Measurements from ENCODE around the gene ASXL2. TPM values are rescaled to one million over a fixed set of nuclear protein-coding genes. Genes with fewer than 3 reads are reported as not detected.
"Not testable (repeated sequence)": the region's sequence is repeated elsewhere in the genome, so short reads cannot be mapped to it uniquely, and the experiment has no call there.

The ASXL2 gene
- total RNA-seq, 1 donor from 2014 or later = 41.2 TPM

DNA sequence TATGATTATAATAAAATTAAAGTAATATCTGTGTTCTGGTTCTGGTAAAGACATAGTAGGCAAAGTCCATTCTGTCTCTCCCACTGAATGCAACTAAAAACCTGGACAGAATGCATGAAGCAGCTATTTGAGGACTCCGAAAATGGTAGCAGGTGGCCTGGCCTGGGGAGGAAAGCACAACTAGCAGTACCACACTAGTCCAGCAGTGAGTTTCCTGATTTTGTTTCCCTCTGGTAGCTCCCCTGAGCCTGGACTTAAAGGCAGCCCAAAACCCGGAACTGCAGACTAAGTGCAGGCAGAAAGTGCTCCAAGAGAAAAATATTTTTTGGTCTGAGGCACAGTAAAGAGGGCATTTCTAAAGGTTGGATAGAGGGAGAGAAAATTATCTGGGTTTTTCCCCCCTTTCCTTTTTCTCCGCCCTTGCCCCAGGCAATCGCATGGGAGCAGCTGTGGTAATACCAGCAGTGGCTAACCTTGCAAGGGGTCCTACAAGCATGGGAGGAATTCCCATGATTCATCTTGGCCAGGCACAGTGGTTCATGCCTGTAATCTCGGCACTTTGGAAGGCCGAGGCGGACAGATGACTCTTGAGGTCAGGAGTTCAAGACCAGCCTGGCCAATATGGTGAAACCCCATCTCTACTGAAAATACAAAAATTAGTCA is 32.3 kb downstream of the ASXL2 start:
- intact Hi-C loops (cut with DNase I) = no loop called here
- no peak for ATAC-seq

DNA sequence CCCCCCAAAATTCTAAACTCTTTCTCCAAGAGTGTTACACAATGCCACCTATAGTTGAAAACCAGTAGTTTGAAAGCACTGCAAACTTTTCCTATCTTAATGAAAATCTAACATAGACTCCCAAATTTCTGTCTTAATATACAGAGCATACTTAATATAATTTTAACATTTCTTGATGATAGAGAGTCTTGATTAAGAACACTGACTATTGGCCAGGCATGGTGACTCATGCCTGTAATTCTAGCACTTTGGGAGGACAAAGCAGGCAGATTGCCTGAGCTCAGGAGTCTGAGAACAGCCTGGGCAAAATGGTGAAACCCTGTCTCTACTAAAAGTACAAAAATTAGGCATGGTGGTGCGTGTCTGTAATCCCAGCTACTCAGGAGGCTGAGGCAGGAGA is 34.2 kb downstream of the ASXL2 start:
- DNase-seq (ENCODE audit: low spot score) (no peak), ATAC-seq (no peak)
- intact Hi-C loops (cut with DNase I) = no loop called here

More for the DNA sequence above, 32.3 kb downstream of the ASXL2 start:
- DNase-seq (ENCODE audit: low spot score) = no peak

DNA sequence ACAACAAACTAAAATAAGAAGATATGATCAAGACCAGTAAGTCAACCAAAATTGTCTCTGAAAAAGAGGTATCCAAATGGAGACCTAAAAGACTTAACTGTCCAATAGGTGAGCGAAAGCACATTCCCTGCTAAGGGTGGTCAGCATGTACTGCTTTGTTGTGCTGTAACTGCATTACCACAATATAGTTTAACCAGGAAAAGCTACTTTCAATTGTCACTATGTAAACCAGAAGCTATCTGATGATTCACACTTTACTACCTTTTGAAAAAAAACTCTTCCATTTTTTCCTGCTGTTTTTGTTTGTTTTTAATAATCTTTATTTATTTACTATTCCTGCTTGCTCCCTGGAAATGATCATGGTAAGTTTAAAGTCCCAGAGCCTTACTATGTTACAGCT is 36.1 kb downstream of the ASXL2 start:
- DNase-seq (ENCODE audit: low spot score) = no peak
- ATAC-seq = no peak
- intact Hi-C loops (cut with DNase I) = no loop called here

DNA sequence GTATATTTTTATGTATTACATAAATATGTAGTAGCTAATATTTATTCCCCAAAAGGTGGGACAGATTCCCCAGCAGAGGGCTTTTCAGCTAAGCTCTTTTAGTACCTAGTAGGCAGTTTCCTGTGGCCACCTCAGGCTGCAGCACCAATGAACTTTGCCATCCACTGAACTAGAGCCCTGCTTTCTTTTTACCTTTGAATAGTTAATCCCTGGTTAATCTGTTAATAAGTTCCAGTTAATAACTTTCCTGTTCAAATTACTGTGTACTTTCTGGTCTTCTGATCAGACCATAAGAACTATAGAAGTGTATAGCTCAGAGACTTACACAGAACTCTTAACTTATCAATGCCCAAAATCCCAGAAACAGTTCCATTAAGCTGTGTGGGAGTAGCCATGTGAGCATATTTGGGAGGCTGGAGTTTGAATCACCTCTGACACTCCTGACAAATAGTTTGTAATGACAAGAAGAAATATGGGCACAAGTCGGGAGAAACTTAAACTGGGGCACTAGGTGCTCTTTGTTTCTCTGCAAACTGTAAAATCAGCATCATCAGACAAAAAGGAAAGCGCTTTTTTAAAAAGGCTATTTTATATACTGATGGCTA is 40.0 kb downstream of the ASXL2 start:
- ATAC-seq (no peak), DNase-seq (ENCODE audit: low spot score) (no peak)
- intact Hi-C loops (cut with DNase I) = no loop called here

DNA sequence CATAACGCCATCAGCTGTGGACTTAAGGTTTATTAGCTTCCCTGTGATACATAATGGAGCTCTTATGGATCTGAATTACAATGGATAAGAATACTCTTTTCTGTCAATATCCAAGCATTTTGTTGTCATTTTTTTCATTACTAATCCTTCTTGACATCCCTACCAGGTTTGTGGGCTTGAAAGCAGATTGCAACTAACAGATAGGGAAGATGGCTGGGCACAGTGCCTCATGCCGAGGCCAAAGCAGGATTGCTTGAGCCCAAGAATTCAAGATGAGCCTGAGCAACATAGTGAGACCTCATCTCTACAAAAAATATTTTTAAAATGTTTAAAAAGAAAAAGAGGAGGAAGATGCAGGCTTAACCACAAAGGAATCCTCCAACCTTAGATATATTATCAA is 42.4 kb downstream of the ASXL2 start:
- no peak for DNase-seq (ENCODE audit: low spot score)
- intact Hi-C loops (cut with DNase I) = no loop called here
- no peak for ATAC-seq

DNA sequence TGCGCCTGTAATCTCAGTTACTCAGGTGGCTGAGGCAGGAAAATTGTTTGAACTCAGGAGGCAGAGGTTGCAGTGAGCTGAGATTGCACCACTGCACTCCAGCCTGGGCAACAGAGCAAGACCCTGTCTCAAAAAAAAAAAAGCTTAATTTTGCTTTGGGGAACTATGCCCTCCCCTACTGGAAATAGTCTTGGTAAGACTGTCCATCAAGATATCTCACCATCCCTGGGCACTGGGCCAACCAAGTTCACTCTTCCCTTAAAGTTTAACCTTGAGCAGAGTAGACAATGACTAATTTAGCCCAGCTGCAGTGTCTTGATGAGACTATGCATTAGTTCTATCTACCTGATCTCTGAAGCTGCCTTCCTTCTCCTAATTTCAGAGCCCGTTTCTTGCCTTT is 44.7 kb downstream of the ASXL2 start:
- no peak for DNase-seq (ENCODE audit: low spot score)
- intact Hi-C loops (cut with DNase I) = no loop called here
- no peak for ATAC-seq

DNA sequence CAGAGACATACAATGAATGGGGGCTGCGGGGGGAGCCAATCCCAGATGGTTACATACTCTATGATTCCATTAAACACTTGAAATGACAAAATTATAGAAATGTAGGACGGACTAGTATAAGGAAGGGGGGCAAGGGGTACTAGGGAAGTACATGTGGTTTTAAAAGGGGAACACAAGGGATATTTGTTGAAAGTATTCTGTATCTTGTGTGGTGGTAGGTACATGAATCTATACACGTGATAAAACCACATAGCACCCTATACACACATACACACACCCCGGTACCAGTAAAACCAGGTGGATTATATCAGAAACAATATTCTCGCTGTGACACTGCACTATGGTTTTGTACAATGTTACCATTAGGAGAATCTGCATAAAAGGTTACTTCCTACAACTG is 45.4 kb downstream of the ASXL2 start:
- no peak for ATAC-seq
- intact Hi-C loops (cut with DNase I) = no loop called here
- DNase-seq (ENCODE audit: low spot score) = no peak

DNA sequence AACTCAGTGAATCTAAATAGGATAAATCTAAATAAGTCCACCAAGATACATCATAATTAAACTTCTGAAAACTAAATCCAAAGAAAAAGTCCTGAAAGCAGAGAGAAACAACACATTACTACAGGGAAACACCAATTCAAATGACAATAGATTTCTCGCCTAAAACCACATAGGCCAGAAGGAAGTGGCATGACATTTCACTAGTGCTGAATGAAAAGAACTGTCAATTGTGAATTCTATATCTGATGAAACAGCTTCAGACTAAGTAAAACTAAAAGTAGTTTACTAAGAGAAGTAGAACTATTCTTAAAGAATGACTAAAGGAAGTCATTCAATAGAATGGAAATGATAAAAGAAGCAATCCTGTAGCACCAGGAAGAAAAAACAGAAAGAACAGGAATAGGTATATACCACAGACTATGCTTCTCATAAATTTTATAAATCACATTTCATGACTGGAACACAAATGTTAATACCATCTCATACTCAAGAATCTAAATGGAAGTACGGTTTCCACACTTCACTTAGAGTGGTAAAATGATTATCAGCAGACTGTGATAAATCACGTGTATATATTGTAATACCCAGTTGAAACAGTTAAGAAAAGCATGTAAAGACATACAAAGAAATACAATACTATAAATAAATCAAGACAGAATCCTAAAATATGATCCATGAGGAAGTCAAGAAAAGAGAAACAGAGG is 46.4 kb downstream of the ASXL2 start:
- ATAC-seq (no peak), DNase-seq (ENCODE audit: low spot score) (no peak)
- intact Hi-C loops (cut with DNase I) = no loop called here

DNA sequence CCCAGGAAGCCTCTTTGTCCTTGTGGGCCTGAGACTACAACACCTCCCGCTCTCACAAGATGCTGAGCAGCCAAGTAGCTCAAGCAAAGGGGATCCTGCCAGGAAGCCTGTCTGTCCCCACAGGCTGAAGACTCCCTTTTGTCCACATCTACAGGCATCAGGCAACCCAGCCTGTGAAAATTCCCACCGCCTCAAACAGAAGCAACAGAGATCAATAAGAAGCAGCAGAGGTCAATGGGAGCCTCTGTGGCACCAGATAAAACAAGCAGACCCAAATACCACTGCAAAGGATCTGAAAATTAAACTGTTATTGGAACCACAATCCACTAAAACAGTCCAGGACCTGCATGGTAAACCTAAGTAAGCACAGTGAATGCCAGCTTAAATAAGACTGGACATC is 48.5 kb downstream of the ASXL2 start:
- intact Hi-C loops (cut with DNase I) = no loop called here
- no peak for ATAC-seq
- DNase-seq (ENCODE audit: low spot score) = no peak

DNA sequence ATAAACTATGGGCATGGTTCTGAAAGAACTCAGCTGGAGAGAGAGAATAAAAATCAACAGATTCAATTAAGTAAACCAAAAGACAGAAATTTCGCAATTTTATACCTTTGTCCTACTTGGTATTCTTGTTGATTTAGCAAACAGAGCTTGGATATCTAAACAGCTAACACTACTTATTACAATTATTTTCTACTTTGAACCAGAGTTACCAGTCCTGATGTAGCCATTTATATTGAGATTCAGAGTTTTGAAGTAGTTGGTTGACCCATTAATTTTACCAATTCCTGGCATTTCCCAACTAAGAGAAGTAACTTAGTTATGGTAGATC is 48.9 kb downstream of the ASXL2 start:
- DNase-seq (ENCODE audit: low spot score) (no peak), ATAC-seq (no peak)
- intact Hi-C loops (cut with DNase I) = no loop called here

DNA sequence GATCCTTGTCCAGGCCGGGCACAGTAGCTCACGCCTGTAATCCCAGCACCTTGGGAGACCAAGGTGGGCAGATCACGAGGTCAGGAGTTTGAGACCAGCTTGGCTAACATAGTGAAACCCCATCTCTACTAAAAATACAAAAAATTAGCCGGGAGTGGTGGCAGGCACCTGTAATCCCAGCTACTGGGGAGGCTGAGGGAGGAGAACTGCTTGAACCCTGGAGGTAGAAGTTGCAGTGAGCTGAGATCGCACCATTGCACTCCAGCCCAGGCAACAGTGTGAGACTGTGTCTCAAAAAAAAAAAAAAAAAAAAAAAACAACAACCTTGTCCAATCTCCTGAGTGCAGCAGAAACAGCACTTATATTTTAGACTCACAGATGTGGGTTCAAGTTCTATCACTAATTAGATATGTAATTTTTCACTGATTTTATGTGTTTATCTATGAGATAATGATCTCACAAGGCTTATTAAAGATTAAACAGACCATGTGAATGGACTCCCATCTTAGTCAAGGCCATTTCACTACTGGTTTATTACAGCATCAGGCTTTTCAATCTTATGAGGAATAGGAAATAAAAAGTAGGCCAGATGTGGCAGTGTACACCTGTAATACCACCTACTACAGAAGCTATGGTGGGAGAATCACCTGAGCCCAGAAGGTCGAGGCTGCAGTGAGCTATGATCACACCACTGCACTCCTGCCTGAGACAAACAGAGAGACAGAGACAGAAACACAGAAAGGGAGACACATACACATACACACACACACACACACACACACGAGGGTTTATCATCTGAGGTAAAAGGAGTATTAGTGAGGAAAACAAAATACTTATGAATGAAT is 49.5 kb downstream of the ASXL2 start:
- ATAC-seq; DNase-seq (ENCODE audit: low spot score); intact Hi-C loops (cut with DNase I): not testable (repeated sequence)

DNA sequence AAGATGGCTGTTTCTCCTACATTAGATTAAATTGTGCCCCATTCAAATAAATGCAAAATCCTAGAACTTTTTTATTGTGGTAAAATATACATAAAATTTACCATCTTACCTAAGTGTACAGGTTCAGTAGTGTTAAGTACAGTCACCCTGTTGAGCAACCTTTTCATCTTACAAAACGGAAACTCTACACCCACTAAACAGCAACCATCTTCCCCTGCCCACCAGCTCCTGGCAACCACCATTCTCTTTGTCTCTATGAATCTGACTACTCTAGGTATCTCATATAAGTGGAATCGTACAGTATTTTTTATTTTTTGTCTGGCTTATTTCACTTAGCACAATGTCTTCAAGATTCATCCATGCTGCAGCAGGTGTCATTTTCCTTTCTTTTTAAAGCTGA is 53.0 kb downstream of the ASXL2 start:
- ATAC-seq = no peak
- intact Hi-C loops (cut with DNase I) = no loop called here
- DNase-seq (ENCODE audit: low spot score) = no peak

DNA sequence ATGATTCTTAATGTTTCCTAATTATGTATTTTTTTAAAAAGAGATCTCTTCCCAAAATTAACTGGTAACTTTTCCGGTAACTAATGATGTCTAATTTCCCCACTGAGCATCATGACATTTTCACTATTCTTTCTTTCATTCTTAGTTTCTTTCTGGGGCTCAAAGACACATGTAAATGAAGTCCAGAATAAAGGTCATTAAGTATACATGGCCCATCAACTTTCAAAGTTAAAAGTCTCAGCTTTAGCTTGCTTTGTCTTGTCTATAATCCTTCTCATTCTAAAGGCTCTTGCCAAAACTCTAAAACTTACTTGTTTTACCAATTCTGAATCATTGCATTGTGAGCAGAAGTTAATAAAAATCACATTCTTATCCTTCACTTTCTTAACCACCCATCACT is 53.6 kb downstream of the ASXL2 start:
- ATAC-seq = no peak
- intact Hi-C loops (cut with DNase I) = no loop called here
- DNase-seq (ENCODE audit: low spot score) = no peak

DNA sequence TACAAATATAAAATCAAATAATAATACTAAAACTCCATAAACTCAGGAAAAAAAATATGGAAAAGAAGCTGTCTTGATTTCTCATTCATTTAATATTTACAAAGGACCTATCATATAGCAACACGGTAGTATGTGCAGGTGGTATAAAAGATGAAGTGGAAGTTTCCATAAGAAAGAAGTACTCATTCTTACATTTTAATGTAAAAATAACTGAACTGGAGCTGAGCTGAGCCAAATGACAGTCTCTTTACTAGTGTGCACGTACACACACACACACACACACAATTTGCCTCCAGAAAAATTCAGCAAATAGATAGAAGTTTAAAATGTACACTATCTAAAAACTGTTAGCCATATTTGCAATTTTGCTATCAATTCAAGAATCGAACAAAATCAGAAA is 54.1 kb downstream of the ASXL2 start:
- intact Hi-C loops (cut with DNase I) = no loop called here

DNA sequence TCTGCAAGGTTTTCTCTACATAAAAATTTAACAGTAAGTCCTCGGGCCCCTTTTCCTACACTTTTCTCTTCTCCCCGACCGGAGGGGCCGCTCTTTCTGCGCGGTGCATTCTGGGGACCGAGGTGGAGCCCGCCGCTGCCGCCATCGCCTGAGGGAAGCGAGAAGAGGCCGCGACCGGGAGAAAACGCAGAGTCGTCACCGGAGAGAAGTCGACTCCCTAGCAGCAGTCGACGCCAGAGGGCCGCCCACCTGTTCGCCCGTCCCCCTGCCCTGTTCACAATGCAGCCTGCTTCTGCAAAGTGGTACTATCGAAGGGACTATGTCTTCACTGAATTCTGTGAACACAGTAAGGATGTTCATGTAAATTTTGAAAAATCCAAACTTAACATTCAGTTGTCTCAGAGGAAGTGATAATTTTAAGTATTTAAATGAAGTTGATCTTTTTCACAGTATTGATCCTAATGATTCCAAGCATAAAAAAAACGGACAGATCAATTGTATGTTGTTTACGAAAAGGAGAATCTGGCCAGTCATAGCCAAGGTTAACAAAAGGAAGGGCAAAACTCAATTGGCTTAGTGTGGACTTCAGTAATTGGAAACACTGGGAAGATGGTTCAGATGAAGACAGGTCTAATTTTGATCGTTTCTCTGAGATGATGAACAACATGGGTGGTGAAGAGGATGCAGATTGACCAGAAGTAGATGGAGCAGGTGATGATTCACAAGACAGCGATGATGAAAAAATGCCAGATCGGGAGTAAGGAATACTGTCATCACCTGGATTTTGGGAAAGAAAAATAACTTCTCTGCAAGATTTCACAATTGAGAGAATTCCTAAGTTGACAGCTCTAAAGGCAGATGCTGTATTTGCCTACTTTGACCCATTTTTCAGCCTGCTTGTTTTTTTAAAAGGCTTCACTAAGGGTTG is 55.8 kb downstream of the ASXL2 start:
- intact Hi-C loops (cut with DNase I) = no loop called here
- DNase-seq (ENCODE audit: low spot score) (peak; percentile 68), ATAC-seq (peak; percentile 90)

More for the DNA sequence above, 54.1 kb downstream of the ASXL2 start:
- DNase-seq (ENCODE audit: low spot score) = no peak
- no peak for ATAC-seq

DNA sequence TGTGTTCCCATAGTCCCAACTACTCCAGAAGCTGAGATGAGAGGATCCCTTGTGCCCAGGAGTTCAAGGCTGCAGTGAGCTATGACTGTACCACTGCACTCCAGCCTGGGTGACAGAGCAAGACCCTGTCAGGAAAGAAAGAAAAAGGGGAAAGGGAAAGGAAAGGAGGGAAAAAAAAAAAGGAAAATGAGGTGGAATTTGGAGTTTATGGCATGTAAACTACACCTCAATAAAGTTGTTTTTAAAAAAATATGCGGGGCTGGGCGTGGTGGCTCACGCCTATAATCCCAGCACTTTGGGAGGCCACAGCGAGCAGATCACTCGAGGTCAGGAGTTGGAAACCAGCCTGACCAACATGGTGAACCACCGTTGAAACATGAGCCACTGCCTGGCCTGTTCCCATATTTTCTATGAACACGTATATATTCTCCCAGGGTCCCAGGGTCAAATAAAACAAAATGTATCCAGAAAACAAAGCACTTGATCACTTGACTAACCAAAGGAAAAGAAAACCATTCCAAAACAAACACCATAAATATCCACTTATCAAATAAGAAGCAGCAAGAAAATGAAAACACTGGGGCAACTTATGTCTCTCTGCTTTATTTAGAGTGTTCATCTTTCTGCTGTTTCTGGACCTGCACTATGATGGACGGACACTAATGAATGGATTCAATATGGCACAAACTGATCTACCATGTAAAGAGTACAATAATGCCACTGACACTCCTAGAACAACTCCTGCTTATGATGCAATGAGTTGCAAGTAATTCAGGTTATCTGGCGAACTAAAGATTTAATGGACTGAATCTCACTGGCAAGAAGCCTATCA is 56.8 kb downstream of the ASXL2 start:
- intact Hi-C loops (cut with DNase I) = no loop called here
- no peak for ATAC-seq
- no peak for DNase-seq (ENCODE audit: low spot score)

DNA sequence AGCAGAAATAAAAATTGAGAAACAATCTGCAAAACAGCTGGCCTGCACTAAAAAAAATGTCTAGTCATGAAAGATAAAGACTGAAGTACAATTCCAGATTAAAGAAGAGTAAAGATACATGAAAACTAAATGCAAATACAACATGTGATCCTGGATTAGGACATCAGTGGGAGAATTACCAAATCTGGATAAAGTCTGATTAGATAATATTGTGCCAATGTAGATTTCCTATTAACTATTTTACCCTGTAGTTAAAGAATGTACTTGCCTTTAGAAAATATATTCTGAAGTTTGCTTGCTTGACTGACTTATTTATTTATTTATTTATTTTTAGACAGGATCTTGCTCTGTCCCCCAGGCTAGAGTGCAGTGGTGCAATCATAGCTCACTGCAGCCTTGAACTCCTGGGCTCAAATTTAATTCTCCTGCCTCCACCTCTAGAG is 58.7 kb downstream of the ASXL2 start:
- ATAC-seq (no peak), DNase-seq (ENCODE audit: low spot score) (no peak)
- intact Hi-C loops (cut with DNase I) = no loop called here

DNA sequence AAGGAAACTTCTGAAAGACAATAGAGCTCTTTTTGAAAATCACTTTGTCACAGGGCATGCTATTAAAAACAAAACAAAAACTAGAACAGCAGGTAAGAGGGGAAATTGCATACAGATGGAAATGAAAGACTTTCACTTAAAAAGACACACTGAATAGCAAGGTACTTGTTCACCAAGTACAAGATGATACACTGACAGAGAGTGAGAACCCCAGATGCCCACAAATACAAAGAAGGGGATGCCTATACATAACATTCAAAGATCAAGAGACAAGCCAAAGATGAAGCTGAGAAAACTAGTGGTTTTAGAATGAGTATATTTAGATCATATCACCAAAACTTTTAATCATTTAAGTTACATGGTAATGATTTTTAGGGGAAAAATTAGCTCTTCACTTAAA is 60.7 kb downstream of the ASXL2 start:
- ATAC-seq (no peak), DNase-seq (ENCODE audit: low spot score) (no peak)
- intact Hi-C loops (cut with DNase I) = no loop called here
